Mesothelial cell of epicardium (in vitro differentiated cells): ENCODE measurements around the gene PROK2. TPM values are rescaled to one million over a fixed set of nuclear protein-coding genes. Genes with fewer than 3 reads are reported as not detected.

Experiments used
- DNase-seq, 2 experiments: peaks; one replicate each; pipeline ENCODE4 v3.0.0; 2021; ENCODE audit warnings: low spot score in 2 of 2; ENCODE audit not compliant: unreplicated experiment in 2 of 2
- H3K27ac Mint-ChIP-seq: 2 replicates; pipeline ENCODE4 v1.8.0; 2021; ENCODE audit warnings: mixed read lengths
- H3K27me3 Mint-ChIP-seq: 2 replicates; pipeline ENCODE4 v1.8.0; 2021; ENCODE audit warnings: low read depth, mixed read lengths
- H3K36me3 Mint-ChIP-seq: 2 replicates; pipeline ENCODE4 v1.8.0; 2021; ENCODE audit warnings: mixed read lengths
- H3K4me1 Mint-ChIP-seq: 2 replicates; pipeline ENCODE4 v1.8.0; 2021; ENCODE audit warnings: mixed read lengths
- H3K4me3 Mint-ChIP-seq: 2 replicates; pipeline ENCODE4 v1.8.0; 2021; ENCODE audit warnings: mild to moderate bottlenecking, moderate library complexity, mixed read lengths
- H3K9me3 Mint-ChIP-seq: 2 replicates; pipeline ENCODE4 v1.8.0; 2021; ENCODE audit warnings: mixed read lengths
- total RNA-seq: library from RNA; stranded (reverse); gene quantifications from 3 replicates; pipeline ENCODE4 v1.2.1, GENCODE V29; 2021
- TF ChIP-seq, protein P1 (sequence below): fragments of 200-600 bp; sonication (generic); IDR thresholded peaks from one replicate; pipeline ENCODE4 v1.5.0; 2021; ENCODE audit warnings: antibody characterized with exemption; ENCODE audit not compliant: unreplicated experiment

PROK2 gene, protein sequence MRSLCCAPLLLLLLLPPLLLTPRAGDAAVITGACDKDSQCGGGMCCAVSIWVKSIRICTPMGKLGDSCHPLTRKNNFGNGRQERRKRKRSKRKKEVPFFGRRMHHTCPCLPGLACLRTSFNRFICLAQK
- total RNA-seq: not detected in 3 replicates

DNA sequence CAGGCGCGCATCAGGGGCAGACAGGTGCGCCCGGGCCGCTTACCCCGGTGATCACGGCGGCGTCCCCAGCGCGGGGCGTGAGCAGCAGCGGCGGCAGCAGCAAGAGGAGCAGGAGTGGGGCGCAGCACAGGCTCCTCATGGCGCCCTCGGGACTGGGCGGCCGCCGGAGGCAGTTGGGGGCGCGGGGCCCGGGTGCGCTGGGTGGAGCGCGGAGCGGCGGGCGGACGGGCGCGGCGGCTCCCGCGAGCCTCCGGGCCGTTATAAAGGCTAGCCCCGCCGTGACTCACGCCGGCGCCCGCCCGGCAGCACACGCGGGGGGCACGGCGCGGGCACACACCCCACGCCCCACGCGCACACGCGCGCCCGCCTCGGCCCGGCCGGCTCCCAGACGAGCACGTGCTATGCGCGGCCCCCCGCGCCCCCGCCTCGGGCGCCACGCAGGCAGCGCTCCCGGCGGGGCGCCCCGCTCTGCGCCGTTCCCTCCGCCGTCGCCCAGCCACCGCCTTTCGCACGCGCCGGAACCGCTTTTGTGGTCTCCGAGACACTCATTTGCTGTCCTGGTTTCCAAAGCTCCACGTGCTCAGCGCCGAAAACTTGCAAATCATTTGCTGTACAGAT lies at the start of gene PROK2:
Gene PROK2, minus strand, starts transcription at position 235 of the 618 bp plus-strand sequence. Its CDS starts 96 bp downstream, at position 139.
- H3K4me3 Mint-ChIP-seq: peak within 1 kb of the TSS; percentile 64
- H3K9me3 Mint-ChIP-seq: no peaks in the 10 kb centered on the region
- peaks cover 76% of the 10 kb centered on the region for H3K27me3 Mint-ChIP-seq
- TF ChIP-seq, protein P1, sequence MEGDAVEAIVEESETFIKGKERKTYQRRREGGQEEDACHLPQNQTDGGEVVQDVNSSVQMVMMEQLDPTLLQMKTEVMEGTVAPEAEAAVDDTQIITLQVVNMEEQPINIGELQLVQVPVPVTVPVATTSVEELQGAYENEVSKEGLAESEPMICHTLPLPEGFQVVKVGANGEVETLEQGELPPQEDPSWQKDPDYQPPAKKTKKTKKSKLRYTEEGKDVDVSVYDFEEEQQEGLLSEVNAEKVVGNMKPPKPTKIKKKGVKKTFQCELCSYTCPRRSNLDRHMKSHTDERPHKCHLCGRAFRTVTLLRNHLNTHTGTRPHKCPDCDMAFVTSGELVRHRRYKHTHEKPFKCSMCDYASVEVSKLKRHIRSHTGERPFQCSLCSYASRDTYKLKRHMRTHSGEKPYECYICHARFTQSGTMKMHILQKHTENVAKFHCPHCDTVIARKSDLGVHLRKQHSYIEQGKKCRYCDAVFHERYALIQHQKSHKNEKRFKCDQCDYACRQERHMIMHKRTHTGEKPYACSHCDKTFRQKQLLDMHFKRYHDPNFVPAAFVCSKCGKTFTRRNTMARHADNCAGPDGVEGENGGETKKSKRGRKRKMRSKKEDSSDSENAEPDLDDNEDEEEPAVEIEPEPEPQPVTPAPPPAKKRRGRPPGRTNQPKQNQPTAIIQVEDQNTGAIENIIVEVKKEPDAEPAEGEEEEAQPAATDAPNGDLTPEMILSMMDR: no peak
- no peaks in the 10 kb centered on the region for H3K36me3 Mint-ChIP-seq
- peaks cover 13% of the 10 kb centered on the region for H3K4me1 Mint-ChIP-seq
- peak in 1 of 2 experiments; percentile 48 for DNase-seq
- peak within 1 kb of the TSS; percentile 50 for H3K27ac Mint-ChIP-seq

DNA sequence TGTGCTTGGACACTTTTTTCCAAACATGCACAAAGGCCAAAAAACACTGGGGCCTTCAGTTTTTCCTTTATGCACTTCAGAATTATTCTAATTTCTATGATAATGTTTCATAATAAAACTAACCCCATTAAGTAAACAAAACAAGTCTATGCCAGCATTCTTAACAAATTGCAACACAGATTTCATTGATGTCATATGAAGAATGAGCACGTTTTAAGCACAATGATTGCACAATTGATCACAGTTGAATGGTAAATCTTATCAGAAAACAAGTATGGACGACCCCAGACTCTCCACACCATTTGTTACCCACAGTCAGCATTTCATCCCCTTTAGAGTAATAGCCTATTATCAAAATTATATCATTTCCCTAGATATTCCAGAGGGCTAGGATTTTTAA lies 46.7 kb upstream of the PROK2 start:
- TF ChIP-seq, protein P1: no peak
- Mint-ChIP-seq H3K4me1 (peaks cover 4% of the 10 kb centered on the region), H3K4me3 (no peak overlapping the region), H3K36me3 (no peaks in the 10 kb centered on the region), H3K9me3 (no peaks in the 10 kb centered on the region), H3K27ac (no peak overlapping the region), H3K27me3 (no peaks in the 10 kb centered on the region)
- DNase-seq: no peak

DNA sequence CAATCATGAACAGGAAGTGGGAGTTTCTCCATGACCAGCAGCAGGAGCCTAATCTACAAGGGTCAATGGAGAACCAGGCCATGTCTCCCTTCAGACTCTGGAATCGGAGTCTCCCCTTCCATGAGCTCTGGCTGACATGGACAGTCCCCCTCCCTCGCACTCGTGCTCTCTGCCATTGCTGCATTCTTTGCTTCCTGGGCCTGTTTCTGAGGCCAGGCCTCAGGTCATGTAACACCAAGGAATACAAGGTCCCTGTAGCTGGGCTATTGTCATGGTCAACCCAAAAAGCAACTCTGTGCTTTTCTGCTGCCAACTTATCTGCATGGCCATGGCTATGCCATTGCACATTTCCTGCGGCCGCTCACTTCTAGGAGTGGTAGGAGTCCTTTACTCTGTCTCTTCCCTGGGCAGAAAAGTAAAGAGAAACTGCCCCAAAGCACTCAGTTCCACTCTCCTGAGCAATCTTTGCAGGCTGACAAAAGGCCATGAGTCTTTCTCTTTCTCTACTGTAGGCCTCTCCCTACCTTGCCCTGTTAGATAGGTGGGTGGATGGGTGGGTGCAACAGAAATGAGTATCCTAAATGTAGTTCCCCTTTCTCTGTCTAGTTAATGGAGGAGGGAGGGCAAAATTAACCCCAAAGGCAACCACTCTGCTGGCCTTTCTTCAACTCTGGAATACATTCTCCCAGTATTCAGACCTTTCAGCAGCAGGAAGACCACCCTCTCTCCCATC lies 40.8 kb upstream of the PROK2 start:
- no peaks in the 10 kb centered on the region for H3K9me3 Mint-ChIP-seq
- H3K27ac Mint-ChIP-seq: no peak overlapping the region
- no peaks in the 10 kb centered on the region for H3K36me3 Mint-ChIP-seq
- no peaks in the 10 kb centered on the region for H3K27me3 Mint-ChIP-seq
- no peak for DNase-seq
- TF ChIP-seq, protein P1: no peak
- no peaks in the 10 kb centered on the region for H3K4me1 Mint-ChIP-seq
- H3K4me3 Mint-ChIP-seq: no peak overlapping the region

DNA sequence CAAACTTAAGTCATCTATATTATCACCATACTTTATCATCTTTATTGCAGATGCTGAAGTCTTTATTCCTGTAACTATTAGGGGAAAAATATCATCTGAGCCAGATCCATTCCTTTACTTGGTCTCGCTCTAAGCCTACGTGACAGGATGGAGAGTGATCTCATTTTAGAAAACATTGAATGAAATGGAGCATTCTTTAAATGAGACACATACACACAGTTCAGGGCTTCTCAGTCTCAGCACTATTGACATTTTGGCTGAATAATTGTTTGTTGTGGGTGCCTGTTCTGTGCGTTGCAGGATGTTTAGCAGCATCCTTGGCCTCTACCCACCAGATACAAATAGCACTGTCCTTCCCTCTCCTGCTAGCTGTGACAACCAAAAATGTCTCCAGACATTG lies 36.2 kb upstream of the PROK2 start:
- H3K27me3 Mint-ChIP-seq: no peaks in the 10 kb centered on the region
- H3K27ac Mint-ChIP-seq: no peak overlapping the region
- TF ChIP-seq, protein P1: no peak
- no peaks in the 10 kb centered on the region for H3K4me1 Mint-ChIP-seq
- no peaks in the 10 kb centered on the region for H3K36me3 Mint-ChIP-seq
- H3K4me3 Mint-ChIP-seq: no peak overlapping the region
- no peaks in the 10 kb centered on the region for H3K9me3 Mint-ChIP-seq
- no peak for DNase-seq

DNA sequence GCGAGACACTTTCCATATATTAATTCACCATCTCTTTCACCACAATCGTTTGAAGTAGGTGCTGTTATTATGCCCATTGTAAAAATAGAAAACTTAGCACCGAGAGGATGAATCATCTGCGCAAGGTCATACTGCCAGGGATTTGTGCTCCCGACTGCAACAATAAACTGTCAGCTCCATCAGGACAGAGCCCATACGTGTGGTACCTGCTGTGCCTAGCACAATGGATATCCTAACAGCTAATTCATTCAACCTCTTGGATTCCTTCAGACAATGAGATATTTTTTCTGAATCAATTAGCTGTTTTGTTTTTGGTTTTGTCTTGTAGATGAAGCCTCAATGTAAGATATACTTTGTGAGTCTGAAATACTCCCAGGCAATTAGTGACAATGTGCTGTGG lies 32.3 kb upstream of the PROK2 start:
- peaks cover 5% of the 10 kb centered on the region for H3K9me3 Mint-ChIP-seq
- no peaks in the 10 kb centered on the region for H3K36me3 Mint-ChIP-seq
- no peaks in the 10 kb centered on the region for H3K27me3 Mint-ChIP-seq
- DNase-seq: no peak
- no peak overlapping the region for H3K27ac Mint-ChIP-seq
- TF ChIP-seq, protein P1: no peak
- H3K4me3 Mint-ChIP-seq: no peak overlapping the region
- H3K4me1 Mint-ChIP-seq: no peaks in the 10 kb centered on the region
